22Rv1 (cell line): ENCODE data around the gene DDX23.
"Not testable (repeated sequence)": the region's sequence is repeated elsewhere in the genome, so short reads cannot be mapped to it uniquely, and the experiment has no call there.

Experiments
- H3K27ac ChIP-seq: fragments of 450-650 bp; 2 replicates; pipeline ENCODE4 v1.5.1; 2017
- ZFX ChIP-seq: fragments of 450-650 bp; IDR thresholded peaks from 2 replicates; pipeline ENCODE4 v1.6.1; 2017; ENCODE audit warnings: antibody characterized with exemption, borderline replicate concordance
- TF ChIP-seq, protein P1 (sequence below): fragments of 450-650 bp; IDR thresholded peaks from 2 replicates; pipeline ENCODE4 v1.5.1; 2017; ENCODE audit warnings: mild to moderate bottlenecking

DDX23 gene

DNA sequence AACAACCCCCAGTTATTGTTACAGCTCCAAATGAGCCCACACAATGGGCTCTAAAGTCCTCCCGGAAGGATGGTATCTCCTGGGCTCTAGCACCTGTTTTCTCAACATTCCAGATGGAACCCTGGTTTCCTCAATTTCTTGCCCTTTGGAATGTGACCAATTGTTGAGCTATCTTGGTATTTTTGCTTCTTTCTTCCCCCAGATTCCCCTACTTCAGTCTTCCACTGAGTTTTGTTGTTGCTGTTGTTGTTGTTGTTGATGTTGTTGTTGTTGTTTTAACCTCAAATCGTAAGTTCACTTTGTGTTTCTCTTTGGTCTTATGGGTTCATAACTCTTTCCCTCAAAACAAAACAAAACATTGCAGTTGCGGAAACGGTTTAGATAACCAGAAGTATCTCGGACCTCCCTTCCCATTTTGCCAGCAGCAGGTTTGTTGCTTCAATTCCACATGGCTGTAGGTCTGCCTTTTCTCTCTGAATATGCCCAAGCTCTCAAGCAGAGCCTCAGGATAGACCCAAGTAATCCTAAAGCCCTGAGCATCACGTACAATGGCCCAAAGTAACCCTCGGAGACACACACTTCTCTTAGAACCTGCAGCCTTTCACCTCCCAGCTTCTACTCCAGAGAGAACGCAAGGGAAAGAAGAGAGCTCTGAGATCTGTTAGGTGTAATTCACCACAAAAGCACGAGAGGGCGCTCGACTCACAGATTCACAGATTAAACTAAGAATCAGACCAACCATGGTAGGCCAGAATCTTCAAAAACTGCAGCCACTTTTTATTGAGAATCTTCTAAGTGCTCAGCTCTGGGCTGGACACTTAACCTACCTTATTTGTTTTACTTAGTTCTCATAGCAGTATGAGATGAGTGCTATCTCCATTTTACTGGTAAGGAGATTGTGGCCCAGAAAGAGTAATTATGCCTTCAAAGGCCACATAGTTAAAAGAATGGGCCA lies 1.0 kb upstream of the DDX23 start:
- TF ChIP-seq, protein P1, sequence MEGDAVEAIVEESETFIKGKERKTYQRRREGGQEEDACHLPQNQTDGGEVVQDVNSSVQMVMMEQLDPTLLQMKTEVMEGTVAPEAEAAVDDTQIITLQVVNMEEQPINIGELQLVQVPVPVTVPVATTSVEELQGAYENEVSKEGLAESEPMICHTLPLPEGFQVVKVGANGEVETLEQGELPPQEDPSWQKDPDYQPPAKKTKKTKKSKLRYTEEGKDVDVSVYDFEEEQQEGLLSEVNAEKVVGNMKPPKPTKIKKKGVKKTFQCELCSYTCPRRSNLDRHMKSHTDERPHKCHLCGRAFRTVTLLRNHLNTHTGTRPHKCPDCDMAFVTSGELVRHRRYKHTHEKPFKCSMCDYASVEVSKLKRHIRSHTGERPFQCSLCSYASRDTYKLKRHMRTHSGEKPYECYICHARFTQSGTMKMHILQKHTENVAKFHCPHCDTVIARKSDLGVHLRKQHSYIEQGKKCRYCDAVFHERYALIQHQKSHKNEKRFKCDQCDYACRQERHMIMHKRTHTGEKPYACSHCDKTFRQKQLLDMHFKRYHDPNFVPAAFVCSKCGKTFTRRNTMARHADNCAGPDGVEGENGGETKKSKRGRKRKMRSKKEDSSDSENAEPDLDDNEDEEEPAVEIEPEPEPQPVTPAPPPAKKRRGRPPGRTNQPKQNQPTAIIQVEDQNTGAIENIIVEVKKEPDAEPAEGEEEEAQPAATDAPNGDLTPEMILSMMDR: peak; percentile 97
- no peak for TF ChIP-seq ZFX
- peak overlapping the region; percentile 73 for H3K27ac ChIP-seq

- H3K27ac ChIP-seq: not testable (repeated sequence)
Measured at GRCh38 chr12:48842021-48842420, 9.9 kb downstream of the DDX23 start.

GRCh38 chr12:48838048-48838447 lies 13.9 kb downstream of the DDX23 start:
- TF ChIP-seq, protein P1: no peak
- TF ChIP-seq ZFX: no peak
- H3K27ac ChIP-seq: no peak overlapping the region

DNA sequence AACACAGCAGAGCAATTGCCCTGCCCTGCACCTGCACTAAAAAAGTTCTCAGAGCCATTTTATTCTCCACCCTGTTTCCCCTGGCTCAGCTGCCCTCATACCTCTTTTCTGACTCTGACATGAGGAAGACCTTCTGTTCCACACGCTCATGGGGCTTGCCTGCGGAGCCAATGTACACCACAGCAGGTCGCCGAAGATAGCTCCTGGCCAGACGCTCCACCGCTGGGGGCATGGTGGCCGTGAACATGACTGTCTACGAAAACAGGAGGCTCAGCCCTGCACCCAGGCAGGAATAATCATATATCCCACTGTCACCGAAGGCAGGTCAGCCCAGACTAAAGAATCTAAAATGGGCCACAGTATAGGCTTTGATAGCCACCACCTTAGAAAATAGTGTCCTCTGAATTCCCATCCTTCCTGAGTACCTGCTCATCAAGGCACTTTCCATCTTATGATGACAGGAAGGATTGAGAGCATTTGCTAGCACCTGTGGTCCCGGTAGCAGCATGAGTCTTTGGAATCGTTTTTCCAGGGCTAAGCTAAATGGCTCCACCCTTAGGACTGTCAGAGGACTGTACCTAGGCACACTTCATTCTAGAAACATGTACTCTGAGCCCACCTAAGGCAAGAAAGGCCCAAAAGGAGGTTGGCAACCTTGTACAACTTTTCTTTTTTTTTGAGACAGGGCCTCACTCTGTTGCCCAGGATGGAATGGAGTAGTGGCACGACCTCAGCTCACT lies 19.5 kb downstream of the DDX23 start:
- no peak overlapping the region for H3K27ac ChIP-seq
- no peak for TF ChIP-seq ZFX
- TF ChIP-seq, protein P1: no peak

DNA sequence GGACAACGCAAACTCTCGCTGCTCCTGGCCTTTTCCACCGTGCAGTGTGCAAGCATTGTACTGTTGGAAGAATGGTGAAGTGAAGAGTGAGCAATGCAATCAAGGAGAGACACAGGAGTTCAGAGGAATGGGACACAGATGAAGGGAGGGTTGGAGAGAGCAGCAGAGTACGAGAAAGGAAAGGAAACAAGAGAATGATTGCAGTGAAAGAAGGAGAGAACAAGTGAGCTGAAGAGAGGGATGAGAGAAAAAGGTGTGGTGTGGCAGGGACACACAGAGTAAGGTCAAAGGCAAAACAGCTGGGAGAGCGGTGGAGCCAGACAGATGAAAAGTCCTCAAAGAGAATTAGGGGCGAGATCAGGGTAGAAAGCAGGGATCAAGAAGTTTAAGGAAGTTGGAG lies 20.7 kb downstream of the DDX23 start:
- TF ChIP-seq, protein P1: no peak
- TF ChIP-seq ZFX: no peak
- H3K27ac ChIP-seq: peak overlapping the region; percentile 21; the same call in 1 of the 2 replicates

- TF ChIP-seq, protein P1: no peak
- no peak for TF ChIP-seq ZFX
- H3K27ac ChIP-seq: peak overlapping the region; percentile 18; the same call in 1 of the 2 replicates
Measured at GRCh38 chr12:48828841-48829575, 23.0 kb downstream of the DDX23 start.

DNA sequence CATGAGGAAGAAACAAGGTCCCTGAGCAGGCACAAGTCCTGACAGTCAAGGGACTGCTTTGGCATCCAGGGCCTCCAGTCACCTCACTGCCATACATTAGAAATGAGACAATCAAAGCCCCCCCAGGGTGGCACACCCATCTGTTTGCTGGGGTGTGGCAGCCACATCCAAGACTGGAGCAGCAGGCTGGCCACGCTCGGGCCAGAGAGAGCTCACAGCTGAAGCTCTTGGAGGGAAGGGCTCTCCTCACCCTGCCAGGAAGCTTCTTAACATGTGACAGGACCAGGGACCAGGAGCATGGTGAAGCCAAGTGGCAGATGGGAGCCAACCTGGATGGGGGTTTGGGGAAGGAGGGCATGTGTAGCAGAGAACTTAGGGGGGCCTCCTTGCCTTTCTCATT lies 23.7 kb downstream of the DDX23 start:
- H3K27ac ChIP-seq: peak overlapping the region; percentile 18; the same call in 1 of the 2 replicates
- TF ChIP-seq ZFX: no peak
- TF ChIP-seq, protein P1: no peak
